HCEC 1CT (cell line): ENCODE results near the gene ICE2.

Experiments used
- DNase-seq: peaks from one replicate; pipeline ENCODE4 v3.0.0-alpha.2; 2017

The ICE2 gene

GRCh38 chr15:60486742-60487141 lies 7.8 kb upstream of the ICE2 start:
- DNase-seq: no peak

- DNase-seq: no peak
Observed at GRCh38 chr15:60485365-60486055, 6.6 kb upstream of the ICE2 start.

GRCh38 chr15:60483042-60483441 lies 4.1 kb upstream of the ICE2 start:
- no peak for DNase-seq

- DNase-seq: no peak
Observed at GRCh38 chr15:60480888-60481287, 1.9 kb upstream of the ICE2 start.

- DNase-seq: no peak
Observed at GRCh38 chr15:60480149-60480548, 1.2 kb upstream of the ICE2 start.

- no peak for DNase-seq
Observed at GRCh38 chr15:60479361-60480110, 594 bp upstream of the ICE2 start.

GRCh38 chr15:60477916-60478565 lies 901 bp downstream of the ICE2 start:
- DNase-seq: peak; percentile 43

- DNase-seq: no peak
Observed at GRCh38 chr15:60477164-60477563, 1.8 kb downstream of the ICE2 start.

- peak; percentile 31 for DNase-seq
Observed at GRCh38 chr15:60476713-60477112, 2.2 kb downstream of the ICE2 start.

- no peak for DNase-seq
Observed at GRCh38 chr15:60473135-60473534, 5.8 kb downstream of the ICE2 start.

- DNase-seq: no peak
Observed at GRCh38 chr15:60471314-60471713, 7.6 kb downstream of the ICE2 start.

- DNase-seq: peak; percentile 5
Observed at GRCh38 chr15:60469893-60470641, 8.9 kb downstream of the ICE2 start.

- no peak for DNase-seq
Observed at GRCh38 chr15:60464836-60465630, 13.9 kb downstream of the ICE2 start.

- DNase-seq: no peak
Observed at GRCh38 chr15:60462027-60462426, 16.9 kb downstream of the ICE2 start.

- no peak for DNase-seq
Observed at GRCh38 chr15:60460931-60461330, 18.0 kb downstream of the ICE2 start.

- no peak for DNase-seq
Observed at GRCh38 chr15:60458721-60459120, 20.2 kb downstream of the ICE2 start.

- DNase-seq: no peak
Observed at GRCh38 chr15:60457985-60458384, 21.0 kb downstream of the ICE2 start.

GRCh38 chr15:60454824-60455223 lies 24.1 kb downstream of the ICE2 start:
- DNase-seq: no peak

GRCh38 chr15:60448668-60449360 lies 30.1 kb downstream of the ICE2 start:
- no peak for DNase-seq

- DNase-seq: peak; percentile 60
Observed at GRCh38 chr15:60444289-60444912, 34.5 kb downstream of the ICE2 start.

GRCh38 chr15:60442763-60443162 lies 36.2 kb downstream of the ICE2 start:
- peak; percentile 25 for DNase-seq
